Esophagus squamous epithelium (tissue), 4 donors: ENCODE data around the gene ARRDC2.

Experiments used
- CTCF ChIP-seq, 6 experiments: fragments of 450-650 bp in 4 of 6; fragments of 200-600 bp in 2 of 6; sonication (generic) in 2 of 6; IDR thresholded peaks; one replicate each; pipeline ENCODE4 v1.5.1; 2016 to 2019; ENCODE audit warnings: antibody characterized with exemption in 6 of 6, mild to moderate bottlenecking in 4 of 6, moderate library complexity in 4 of 6
- POLR2A ChIP-seq, 4 donors: fragments of 450-650 bp; IDR thresholded peaks; one replicate each; pipeline ENCODE4 v1.6.1; 2017; ENCODE audit warnings: antibody characterized with exemption in 4 of 4, mild to moderate bottlenecking in 4 of 4, moderate library complexity in 3 of 4

- TF ChIP-seq CTCF (IDR thresholded peaks at IDR 0.05) (no peak), POLR2A (IDR thresholded peaks at IDR 0.05) (no peak)
Observed at GRCh38 chr19:18059297-18059696, 51.3 kb downstream of the ARRDC2 start.
